Measurements from ENCODE around the gene ATP8A2. TPM values are rescaled to one million over a fixed set of nuclear protein-coding genes. Genes with fewer than 3 reads are reported as not detected.

ATP8A2 gene
- total RNA-seq, 1 donor from 2014 or later: 1.3 TPM

- no peak overlapping the region for H3K9ac ChIP-seq (ENCODE audit: low read length)
- TF ChIP-seq EZH2 (IDR thresholded peaks at IDR 0.05; ENCODE audit: insufficient read depth, low read length): no peak
- no peak for TF ChIP-seq CTCF (IDR thresholded peaks at IDR 0.05; ENCODE audit: insufficient read depth, low read depth, low read length)
- H3K9me3 Mint-ChIP-seq (ENCODE audit: unreplicated experiment): no peaks in the 10 kb centered on the region
- no peak overlapping the region for H3K4me3 Mint-ChIP-seq (ENCODE audit: unreplicated experiment)
- H3K4me2 ChIP-seq (ENCODE audit: low read length): no peak overlapping the region
- no peaks in the 10 kb centered on the region for H3K27me3 ChIP-seq (ENCODE audit: insufficient read depth, low read length)
- no peaks in the 10 kb centered on the region for H3K9me3 ChIP-seq (ENCODE audit: insufficient read depth, low read depth, low read length)
- no peak overlapping the region for H3K4me3 ChIP-seq (ENCODE audit: insufficient read depth, low read depth, low read length)
- no peak overlapping the region for H3K27ac ChIP-seq (ENCODE audit: low read depth, low read length)
- no peaks in the 10 kb centered on the region for H3K79me2 ChIP-seq (ENCODE audit: insufficient read depth, low read length)
- H4K20me1 ChIP-seq (ENCODE audit: insufficient read depth, low read length): no peaks in the 10 kb centered on the region
- H3K27me3 Mint-ChIP-seq (ENCODE audit: low read depth, unreplicated experiment): peaks cover 13% of the 10 kb centered on the region
- DNase-seq (ENCODE audit: low read depth) (peak; percentile 62), FAIRE-seq (no peak)
- no peaks in the 10 kb centered on the region for H3K36me3 Mint-ChIP-seq (ENCODE audit: low read depth, unreplicated experiment)
- peaks cover 10% of the 10 kb centered on the region for H3K4me1 ChIP-seq (ENCODE audit: insufficient read depth, low read length)
- peaks cover 4% of the 10 kb centered on the region for H3K4me1 Mint-ChIP-seq (ENCODE audit: low read depth, unreplicated experiment)
- H3K27ac Mint-ChIP-seq (ENCODE audit: unreplicated experiment): no peak overlapping the region
- H2AFZ ChIP-seq (ENCODE audit: low read depth, low read length): no peak overlapping the region
- no peaks in the 10 kb centered on the region for H3K36me3 ChIP-seq (ENCODE audit: insufficient read depth, low read length)
Observed at GRCh38 chr13:25966086-25966485, 594.3 kb downstream of the ATP8A2 start.

GRCh38 chr13:25967144-25967543, 595.4 kb downstream of the ATP8A2 start:
- H4K20me1 ChIP-seq (ENCODE audit: insufficient read depth, low read length): no peaks in the 10 kb centered on the region
- FAIRE-seq: no peak

More at GRCh38 chr13:25967144-25967543, 595.4 kb downstream of the ATP8A2 start:
- no peak overlapping the region for H3K4me3 Mint-ChIP-seq (ENCODE audit: unreplicated experiment)
- H3K27me3 ChIP-seq (ENCODE audit: insufficient read depth, low read length): no peaks in the 10 kb centered on the region
- H3K9me3 ChIP-seq (ENCODE audit: insufficient read depth, low read depth, low read length): no peaks in the 10 kb centered on the region
- H3K27ac ChIP-seq (ENCODE audit: low read depth, low read length): no peak overlapping the region
- H2AFZ ChIP-seq (ENCODE audit: low read depth, low read length): no peak overlapping the region
- H3K9me3 Mint-ChIP-seq (ENCODE audit: unreplicated experiment): no peaks in the 10 kb centered on the region
- H3K4me3 ChIP-seq (ENCODE audit: insufficient read depth, low read depth, low read length): no peak overlapping the region
- H3K27ac Mint-ChIP-seq (ENCODE audit: unreplicated experiment): no peak overlapping the region
- H3K4me1 ChIP-seq (ENCODE audit: insufficient read depth, low read length): peaks cover 10% of the 10 kb centered on the region
- no peak for TF ChIP-seq CTCF (IDR thresholded peaks at IDR 0.05; ENCODE audit: insufficient read depth, low read depth, low read length)
- TF ChIP-seq EZH2 (IDR thresholded peaks at IDR 0.05; ENCODE audit: insufficient read depth, low read length): no peak
- DNase-seq (ENCODE audit: low read depth): no peak
- H3K79me2 ChIP-seq (ENCODE audit: insufficient read depth, low read length): no peaks in the 10 kb centered on the region
- no peak overlapping the region for H3K4me2 ChIP-seq (ENCODE audit: low read length)
- no peaks in the 10 kb centered on the region for H3K36me3 ChIP-seq (ENCODE audit: insufficient read depth, low read length)
- H3K36me3 Mint-ChIP-seq (ENCODE audit: low read depth, unreplicated experiment): no peaks in the 10 kb centered on the region
- peaks cover 12% of the 10 kb centered on the region for H3K27me3 Mint-ChIP-seq (ENCODE audit: low read depth, unreplicated experiment)
- H3K9ac ChIP-seq (ENCODE audit: low read length): no peak overlapping the region
- H3K4me1 Mint-ChIP-seq (ENCODE audit: low read depth, unreplicated experiment): peaks cover 8% of the 10 kb centered on the region

Data from astrocyte (in vitro differentiated cells and primary cell).